HepG2 (cell line): Measurements from ENCODE around the gene SNED1. TPM values are rescaled to one million over a fixed set of nuclear protein-coding genes. Genes with fewer than 3 reads are reported as not detected.

Experiments used
- ATF7 ChIP-seq, 2 experiments: fragments of 450-650 bp in 1 of 2; sonication (generic) in 1 of 2; formaldehyde crosslinking in 1 of 2; IDR thresholded peaks; 2 replicates each; pipeline versions ENCODE4 v1.4.0 to v1.6.1; 2016 to 2020; ENCODE audit warnings: antibody characterized with exemption in 1 of 2, mild to moderate bottlenecking in 1 of 2, missing genetic modification reagents in 1 of 2
- ETV6 ChIP-seq: sonication (generic); formaldehyde crosslinking; conservative IDR thresholded peaks from 2 replicates; pipeline ENCODE4 v1.4.0; 2020; ENCODE audit warnings: missing genetic modification reagents
- HINFP ChIP-seq: sonication (generic); formaldehyde crosslinking; IDR thresholded peaks from 2 replicates; pipeline ENCODE4 v1.4.0; 2020; ENCODE audit warnings: low read depth, mild to moderate bottlenecking, missing genetic modification reagents
- MAFF ChIP-seq: IDR thresholded peaks from 2 replicates; pipeline ENCODE4 v1.6.1; 2011; ENCODE audit warnings: low read depth, low read length, improper control_type of control experiment
- MED13 ChIP-seq: sonication (generic); formaldehyde crosslinking; IDR thresholded peaks from 2 replicates; pipeline ENCODE4 v1.5.0; 2020; ENCODE audit warnings: missing genetic modification reagents
- MXD3 ChIP-seq: IDR thresholded peaks from 2 replicates; pipeline ENCODE4 v1.6.1; 2016; ENCODE audit warnings: mild to moderate bottlenecking, missing biosample characterization, missing genetic modification reagents
- SATB2 ChIP-seq: sonication (generic); formaldehyde crosslinking; IDR thresholded peaks from 2 replicates; pipeline ENCODE4 v1.5.0; 2020; ENCODE audit warnings: missing genetic modification reagents
- ZBTB38 ChIP-seq: sonication (generic); formaldehyde crosslinking; IDR thresholded peaks from 2 replicates; pipeline ENCODE4 v1.5.1; 2020; ENCODE audit warnings: mild to moderate bottlenecking, missing genetic modification reagents
- ZBTB4 ChIP-seq: sonication (generic); formaldehyde crosslinking; IDR thresholded peaks from 2 replicates; pipeline ENCODE4 v1.4.0; 2020; ENCODE audit warnings: missing genetic modification reagents, mild to moderate bottlenecking, borderline replicate concordance
- ZBTB7A ChIP-seq: sonication (generic); formaldehyde crosslinking; IDR thresholded peaks from 2 replicates; pipeline ENCODE4 v1.8.0; 2022; ENCODE audit warnings: mild to moderate bottlenecking, missing genetic modification reagents
- ZNF512B ChIP-seq: sonication (generic); formaldehyde crosslinking; IDR thresholded peaks from 2 replicates; pipeline ENCODE4 v1.5.1; 2020; ENCODE audit warnings: missing genetic modification reagents, mild to moderate bottlenecking, borderline replicate concordance
- ZNF616 ChIP-seq: sonication (generic); formaldehyde crosslinking; IDR thresholded peaks from 2 replicates; pipeline ENCODE4 v1.5.0; 2020; ENCODE audit warnings: low read depth, mild to moderate bottlenecking, missing genetic modification reagents
- ZNF768 ChIP-seq: sonication (generic); formaldehyde crosslinking; IDR thresholded peaks from 2 replicates; pipeline ENCODE4 v1.4.0; 2020; ENCODE audit warnings: missing genetic modification reagents
- polyA plus RNA-seq, 8 experiments: library from polyadenylated mRNA; depleted of rRNA in 3 of 8; stranded (reverse) in 7 of 8; unstranded in 1 of 8; fragments of >200 nt; fragmentation: Illumina TruSeq in 4 of 8; extraction: Trizol in 4 of 8; gene quantifications; 2 replicates each; pipeline versions ENCODE4 v1.2.1 to v1.2.3, GENCODE V29; 2011 to 2016; ENCODE audit warnings: low read depth in 4 of 8, missing spikeins in 1 of 8, mixed read lengths in 1 of 8; ENCODE audit not compliant: insufficient read depth in 1 of 8
- total RNA-seq, 5 experiments: library from RNA; depleted of rRNA; stranded (reverse); fragments of >200 nt; fragmentation: Illumina TruSeq; extraction: Trizol; gene quantifications; 2 replicates each; pipeline ENCODE4 v1.2.3, GENCODE V29; 2016; ENCODE audit warnings: low read depth in 1 of 5

The SNED1 gene
- total and polyA plus RNA-seq, 2 of the 13 experiments (the other 11 are each of a cell fraction or from before 2014, with no cell fraction given) = 0.15 to 0.65 TPM

- TF ChIP-seq ZBTB7A (CRISPR knock-in tag) = no peak
- TF ChIP-seq ETV6 = no peak
- no peak for TF ChIP-seq ZNF512B (CRISPR knock-in tag)
- TF ChIP-seq HINFP (CRISPR knock-in tag) = no peak
- TF ChIP-seq MAFF = peak; percentile 59
- TF ChIP-seq MXD3 (CRISPR knock-in tag) = no peak
- no peak for TF ChIP-seq SATB2 (CRISPR knock-in tag)
- no peak for TF ChIP-seq ATF7 (IDR thresholded peaks at IDR 0.05)
- TF ChIP-seq ATF7 (CRISPR knock-in tag; IDR thresholded peaks at IDR 0.05) = no peak
- TF ChIP-seq ZNF616 (CRISPR knock-in tag) = no peak
- 0 out of 2 replicates have a peak, but pooled peaks have one; percentile 35 for TF ChIP-seq ZBTB38 (CRISPR knock-in tag)
- 0 out of 2 replicates have a peak, but pooled peaks have one; percentile 12 for TF ChIP-seq ZNF768 (CRISPR knock-in tag)
- TF ChIP-seq MED13 (CRISPR knock-in tag) = no peak
- no peak for TF ChIP-seq ZBTB4 (CRISPR knock-in tag)
- TF ChIP-seq, all 625 proteins: peak for 8
Measured at GRCh38 chr2:241049739-241050623, 51.6 kb downstream of the SNED1 start (continued).
